ENCODE measurements around the gene RNF220. TPM values are rescaled to one million over a fixed set of nuclear protein-coding genes. Genes with fewer than 3 reads are reported as not detected.

RNF220 gene
- total RNA-seq, 1 donor from 2014 or later, result 60.0 TPM

DNA sequence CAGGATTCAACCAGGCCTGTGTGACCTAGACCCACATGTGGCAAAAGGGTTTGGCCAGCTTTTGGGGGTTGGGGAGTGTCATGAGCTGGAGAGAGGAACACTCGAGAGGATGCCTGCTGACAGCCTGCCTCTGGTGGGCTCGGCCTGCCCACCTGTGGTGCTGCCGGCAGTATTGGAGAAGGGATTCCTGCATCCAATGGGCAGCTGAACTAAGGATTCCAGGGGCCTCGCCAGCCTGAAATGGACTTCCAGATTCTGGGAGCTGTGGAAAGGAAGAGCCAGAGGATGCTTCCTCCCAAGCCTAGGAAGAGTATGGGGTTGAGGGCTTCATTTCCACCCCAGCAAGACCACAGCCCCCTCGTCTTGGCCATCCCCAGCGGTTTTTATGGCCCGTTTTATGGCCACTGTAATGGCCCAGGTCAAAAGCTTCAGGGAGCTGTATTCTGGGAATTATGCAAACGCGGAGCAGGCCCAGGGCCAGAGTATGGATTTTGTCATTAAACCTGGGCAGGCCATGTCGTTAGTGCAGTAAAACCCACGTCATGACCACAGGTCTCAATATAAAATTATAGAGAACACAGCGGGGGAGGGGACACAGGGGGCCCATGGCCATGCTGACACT is 205.6 kb downstream of the RNF220 start:
- ATAC-seq, result no peak
- intact Hi-C loops (cut with DNase I), result no loop called here
- DNase-seq (ENCODE audit: low spot score), result no peak

DNA sequence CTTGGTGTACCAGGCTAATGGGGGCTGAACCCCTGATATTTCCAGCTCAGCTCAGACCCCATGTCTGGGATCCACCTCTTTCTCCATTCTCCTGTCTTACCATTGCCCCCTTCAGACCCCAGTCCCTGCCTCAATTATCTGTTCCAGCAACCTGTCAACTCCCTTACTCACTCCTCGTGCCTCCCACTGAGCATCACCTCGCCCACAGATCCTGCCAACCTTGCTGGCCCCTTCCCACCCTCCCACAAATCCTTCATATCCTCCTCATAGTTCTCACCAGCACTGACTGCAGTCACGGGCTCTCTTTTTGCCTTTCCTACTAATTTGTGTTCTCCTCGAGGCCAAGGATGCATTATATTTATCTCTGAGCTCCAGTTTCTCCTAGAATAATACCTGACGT is 206.4 kb downstream of the RNF220 start:
- no peak for DNase-seq (ENCODE audit: low spot score)
- intact Hi-C loops (cut with DNase I), result no loop called here

DNA sequence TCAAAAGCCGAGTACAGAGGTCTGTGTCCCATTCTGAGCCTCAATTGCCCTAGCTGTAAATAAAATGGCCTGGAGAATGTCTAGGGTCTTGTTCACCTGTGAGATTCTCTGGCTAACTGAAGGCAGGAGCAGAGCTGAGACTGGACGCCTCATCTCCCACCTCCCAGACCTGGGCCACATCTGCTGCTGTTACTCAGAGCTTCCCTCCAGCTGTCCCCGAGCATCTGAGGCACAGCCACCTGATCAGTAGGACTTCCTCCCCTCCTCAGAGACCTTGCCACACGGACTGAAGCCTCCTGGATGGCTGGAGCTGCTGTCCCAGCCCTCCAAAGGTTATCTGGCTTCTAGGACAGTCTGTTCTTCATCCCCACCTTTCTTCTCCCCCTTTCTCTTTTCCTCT is 206.8 kb downstream of the RNF220 start:
- intact Hi-C loops (cut with DNase I), result no loop called here
- DNase-seq (ENCODE audit: low spot score) (no peak), ATAC-seq (no peak)

More for the DNA sequence above, 206.4 kb downstream of the RNF220 start:
- ATAC-seq, result no peak

DNA sequence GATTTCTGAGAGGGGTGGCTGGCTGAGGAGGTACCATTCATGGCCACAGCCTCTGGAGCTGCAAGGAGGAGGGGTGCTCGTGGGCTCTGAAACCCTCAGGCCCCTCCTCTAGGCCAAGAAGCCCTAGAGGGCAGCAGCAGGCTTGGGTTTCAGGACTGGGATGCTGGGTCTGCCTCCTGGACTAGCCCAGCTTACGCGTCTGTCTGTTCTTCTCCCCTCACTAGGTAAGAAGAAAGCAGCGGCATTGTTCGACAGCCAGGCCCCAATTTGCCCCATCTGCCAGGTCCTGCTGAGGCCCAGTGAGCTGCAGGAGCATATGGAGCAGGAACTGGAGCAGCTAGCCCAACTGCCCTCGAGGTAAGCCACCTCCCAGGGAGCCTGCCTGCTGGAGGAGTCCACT is 208.9 kb downstream of the RNF220 start:
- ATAC-seq, result no peak
- no peak for DNase-seq (ENCODE audit: low spot score)
- intact Hi-C loops (cut with DNase I), result no loop called here

- intact Hi-C loops (cut with DNase I), result no loop called here
- DNase-seq (ENCODE audit: low spot score) (no peak), ATAC-seq (no peak)
Observed at GRCh38 chr1:44616284-44616990, 211.4 kb downstream of the RNF220 start.

GRCh38 chr1:44616991-44617702 is 212.1 kb downstream of the RNF220 start:
- intact Hi-C loops (cut with DNase I), result no loop called here
- ATAC-seq (peak; percentile 48), DNase-seq (ENCODE audit: low spot score) (no peak)

DNA sequence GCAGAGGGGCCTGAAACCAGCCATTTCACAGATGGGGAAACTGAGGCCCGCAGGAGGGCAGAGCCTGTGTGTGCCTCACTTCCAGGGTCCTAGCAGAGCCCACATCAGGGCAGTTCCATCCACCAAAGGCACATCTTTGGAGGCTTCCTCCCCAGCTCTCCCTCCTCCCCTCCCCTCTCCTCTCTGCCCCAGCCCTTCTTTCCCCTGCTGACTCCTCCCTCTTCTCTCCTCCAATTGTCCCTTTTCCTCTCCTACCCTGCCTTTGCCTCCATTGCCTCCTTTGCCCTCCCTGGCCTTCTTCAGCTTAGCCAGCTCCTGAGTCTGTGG is 212.6 kb downstream of the RNF220 start:
- DNase-seq (ENCODE audit: low spot score) (no peak), ATAC-seq (no peak)
- intact Hi-C loops (cut with DNase I), result no loop called here

- no peak for ATAC-seq
- intact Hi-C loops (cut with DNase I), result no loop called here
Observed at GRCh38 chr1:44619261-44619900, 214.3 kb downstream of the RNF220 start.

GRCh38 chr1:44620072-44620471 is 215.0 kb downstream of the RNF220 start:
- DNase-seq (ENCODE audit: low spot score) (no peak), ATAC-seq (no peak)
- intact Hi-C loops (cut with DNase I), result no loop called here

More at GRCh38 chr1:44619261-44619900, 214.3 kb downstream of the RNF220 start:
- DNase-seq (ENCODE audit: low spot score), result no peak

- no peak for DNase-seq (ENCODE audit: low spot score)
- intact Hi-C loops (cut with DNase I), result no loop called here
- ATAC-seq, result no peak
Observed at GRCh38 chr1:44621841-44622286, 216.8 kb downstream of the RNF220 start.

DNA sequence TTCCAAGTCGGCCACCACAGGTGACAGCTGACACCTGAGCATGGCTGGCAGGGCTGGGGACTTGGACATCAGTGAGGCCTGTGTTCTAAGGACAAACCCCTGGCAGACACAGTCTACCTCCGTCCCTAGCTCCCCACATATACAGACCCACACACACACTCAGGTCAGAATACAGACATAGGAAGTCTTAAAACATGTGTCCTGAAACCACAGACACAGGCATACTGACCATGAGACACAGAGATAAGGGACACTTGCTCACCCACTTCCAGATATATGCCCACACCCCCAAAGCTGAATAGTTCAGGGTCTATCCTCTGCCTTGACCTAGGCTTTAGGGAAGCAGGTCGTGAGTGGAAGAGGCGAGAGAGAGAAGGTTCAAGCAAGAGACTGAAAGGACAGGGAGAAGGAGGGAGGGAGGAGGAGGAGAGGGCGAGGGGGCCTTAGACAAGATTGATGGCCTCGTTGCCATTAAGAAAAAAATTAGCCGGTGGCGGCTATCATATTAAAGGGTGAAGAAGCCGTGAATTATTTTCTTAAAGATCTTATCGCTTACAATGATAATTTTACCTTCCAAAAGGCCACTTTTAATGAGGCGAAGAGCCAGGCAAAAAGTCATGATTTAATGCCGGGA is 219.3 kb downstream of the RNF220 start:
- intact Hi-C loops (cut with DNase I), result no loop called here
- no peak for ATAC-seq
- no peak for DNase-seq (ENCODE audit: low spot score)

- intact Hi-C loops (cut with DNase I), result no loop called here
- DNase-seq (ENCODE audit: low spot score) (no peak), ATAC-seq (no peak)
Observed at GRCh38 chr1:44625348-44625747, 220.3 kb downstream of the RNF220 start.

GRCh38 chr1:44628962-44629756 is 224.1 kb downstream of the RNF220 start:
- DNase-seq (ENCODE audit: low spot score), result no peak
- ATAC-seq, result no peak
- intact Hi-C loops (cut with DNase I), result no loop called here

DNA sequence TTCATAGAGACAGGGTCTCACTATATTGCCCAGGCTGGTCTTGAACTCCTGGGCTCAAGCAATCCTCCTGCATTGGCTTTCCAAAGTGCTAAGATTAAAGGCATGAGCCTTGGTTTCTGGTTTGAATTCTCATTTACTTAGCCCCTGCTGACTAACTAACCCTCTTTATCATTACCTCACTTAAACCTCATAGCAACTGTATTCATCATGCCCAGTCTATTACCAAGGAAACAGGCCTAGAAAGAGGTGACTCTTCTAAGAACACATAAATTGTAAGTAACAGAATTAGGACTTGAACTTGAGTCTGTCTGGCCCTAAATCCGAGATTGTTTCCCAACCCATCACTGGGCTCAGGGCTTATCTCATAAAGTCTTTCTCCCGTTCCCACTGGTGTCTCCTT is 225.1 kb downstream of the RNF220 start:
- DNase-seq (ENCODE audit: low spot score), result no peak
- intact Hi-C loops (cut with DNase I), result no loop called here
- no peak for ATAC-seq

DNA sequence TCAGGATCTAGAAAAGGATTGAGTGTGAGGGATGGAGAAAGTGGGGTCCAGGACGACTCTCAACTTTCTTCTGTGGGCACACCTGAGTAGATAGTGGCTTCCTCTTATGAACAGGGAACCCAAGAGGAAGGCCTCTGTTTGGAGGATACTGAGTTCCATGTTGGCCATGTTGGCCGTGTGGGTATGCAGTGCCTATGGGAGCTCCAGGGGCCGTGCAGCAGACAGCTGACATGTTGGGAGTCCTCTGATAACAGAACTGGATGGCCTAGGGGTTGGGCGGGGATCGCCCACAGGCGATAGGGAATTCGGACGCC is 226.2 kb downstream of the RNF220 start:
- DNase-seq (ENCODE audit: low spot score) (no peak), ATAC-seq (no peak)
- intact Hi-C loops (cut with DNase I), result no loop called here

DNA sequence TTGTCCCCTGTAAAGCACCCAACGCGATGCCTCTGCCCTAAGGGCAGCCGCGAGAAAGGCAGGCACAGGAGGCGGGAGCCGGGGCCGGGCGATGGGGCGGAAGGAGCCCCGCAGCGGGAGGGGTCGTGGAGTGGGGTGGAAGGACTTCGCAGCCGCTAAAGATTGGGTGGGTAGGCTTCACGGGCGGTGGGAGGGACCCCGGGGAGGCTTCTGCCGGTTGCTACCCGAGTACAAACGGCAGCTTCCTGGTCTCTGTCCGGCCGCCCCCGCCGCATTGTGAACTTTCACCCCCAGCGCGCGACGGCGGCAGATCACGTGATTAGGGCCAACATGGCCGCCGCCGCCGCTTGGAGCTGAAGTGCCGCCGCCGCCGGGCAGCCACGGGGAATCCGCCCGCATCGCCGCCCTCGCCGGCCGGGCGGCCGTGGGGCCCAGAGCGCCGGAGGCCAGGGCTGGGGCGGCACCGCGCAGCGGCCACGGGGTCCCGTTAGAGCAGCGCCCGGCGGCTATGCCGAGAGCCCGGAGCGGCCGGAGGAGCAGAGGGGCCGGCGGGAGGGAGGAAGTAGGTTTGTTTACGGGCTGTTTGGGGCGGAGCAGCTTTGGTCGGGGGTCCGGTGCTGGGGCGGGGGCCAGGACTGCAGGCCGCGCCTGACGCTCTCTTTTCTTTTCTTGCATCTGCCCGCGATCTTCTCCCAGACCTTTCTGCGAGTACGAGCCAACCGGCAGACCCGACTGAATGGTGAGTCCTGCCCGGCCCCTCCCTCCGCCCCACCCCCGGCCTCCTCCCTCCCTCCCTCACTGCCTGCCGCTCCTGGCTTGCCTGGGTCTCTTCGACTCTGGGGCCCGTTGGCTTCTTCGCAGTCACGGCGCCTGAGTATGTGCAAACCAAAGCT is 226.8 kb downstream of the RNF220 start:
- DNase-seq (ENCODE audit: low spot score), result peak; percentile 95
- peak; percentile 90 for ATAC-seq
- intact Hi-C loops (cut with DNase I), result no loop called here

DNA sequence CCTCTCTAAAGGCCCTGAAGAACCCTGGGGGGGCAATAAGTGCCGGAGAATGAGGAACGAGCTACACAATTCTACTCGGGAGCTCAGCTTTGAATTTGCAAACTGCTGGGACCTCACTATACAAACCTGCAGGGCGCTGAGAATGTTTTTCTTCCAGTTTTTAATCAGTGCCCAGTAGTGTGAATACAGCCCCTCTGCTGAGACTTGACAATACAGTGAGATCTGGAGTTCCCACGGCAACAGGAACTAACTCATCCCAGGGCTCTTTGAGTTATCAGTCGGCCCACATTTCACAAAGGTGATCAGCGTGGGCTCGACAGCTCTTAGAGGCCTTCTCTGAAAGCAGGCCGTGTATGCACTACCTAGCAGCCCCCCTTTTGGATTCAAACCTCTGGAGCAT is 227.5 kb downstream of the RNF220 start:
- ATAC-seq (peak; percentile 19), DNase-seq (ENCODE audit: low spot score) (no peak)
- intact Hi-C loops (cut with DNase I), result no loop called here
